HUES64 (cell line): ENCODE measurements around the gene SLC22A3.

ENCODE experiments used
- H3K27ac ChIP-seq: 2 replicates; pipeline ENCODE4 v1.7.0; 2013; ENCODE audit warnings: low read depth, low read length, inconsistent platforms
- H3K27me3 ChIP-seq: 2 replicates; pipeline ENCODE4 v1.6.1; 2013; ENCODE audit warnings: mild to moderate bottlenecking, low read length; ENCODE audit not compliant: insufficient read depth
- H3K36me3 ChIP-seq: 2 replicates; pipeline ENCODE4 v1.6.1; 2013; ENCODE audit warnings: mild to moderate bottlenecking, low read length; ENCODE audit not compliant: insufficient read depth
- H3K4me1 ChIP-seq: 2 replicates; pipeline ENCODE4 v1.6.1; 2013; ENCODE audit warnings: mild to moderate bottlenecking, low read length, moderate library complexity; ENCODE audit not compliant: insufficient read depth
- H3K4me3 ChIP-seq: 2 replicates; pipeline ENCODE4 v1.5.1; 2013; ENCODE audit warnings: mild to moderate bottlenecking, low read length, moderate library complexity
- H3K9ac ChIP-seq: 2 replicates; pipeline ENCODE4 v1.6.1; 2013; ENCODE audit warnings: mild to moderate bottlenecking, low read depth, low read length
- H3K9me3 ChIP-seq: 2 replicates; pipeline ENCODE4 v1.6.1; 2013; ENCODE audit warnings: low read depth, low read length; ENCODE audit not compliant: insufficient read depth
- WGBS: fragments of 150-250, 120-280 bp; methylation state at CpG from one replicate; pipeline ENCODE4 v1.1.7; 2013; ENCODE audit warnings: missing lambda C conversion rate; 5-methylcytosine and 5-hydroxymethylcytosine counted together

Gene SLC22A3

GRCh38 chr6:160316261-160316660 lies 31.9 kb upstream of the SLC22A3 start:
- Histone ChIP-seq H3K4me3 (no peak overlapping the region), H3K4me1 (no peaks in the 10 kb centered on the region), H3K36me3 (no peaks in the 10 kb centered on the region), H3K27me3 (no peaks in the 10 kb centered on the region), H3K9me3 (peaks cover 21% of the 10 kb centered on the region), H3K27ac (no peak overlapping the region), H3K9ac (no peak overlapping the region)

DNA sequence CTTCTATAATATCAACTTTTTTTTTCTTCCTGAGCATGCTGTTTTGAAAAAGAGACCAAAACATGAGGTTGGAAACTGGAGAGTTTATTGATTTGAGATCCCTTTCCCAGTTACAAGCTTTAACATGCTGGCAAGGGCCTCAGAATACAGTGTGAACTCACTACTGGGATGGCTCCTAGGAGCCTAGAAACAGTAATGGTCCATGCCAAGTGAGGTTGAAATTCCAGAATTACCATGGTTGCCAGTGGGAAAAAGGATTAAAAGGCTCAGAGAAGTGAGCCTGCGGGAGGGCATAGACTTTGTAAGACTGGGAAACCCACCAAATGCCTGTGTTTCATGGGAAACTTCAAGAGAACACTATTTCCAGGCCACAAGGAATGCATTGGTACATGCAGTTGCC lies 28.9 kb upstream of the SLC22A3 start:
- no peaks in the 10 kb centered on the region for H3K4me1 ChIP-seq
- H3K4me3 ChIP-seq: no peak overlapping the region
- H3K27me3 ChIP-seq: no peaks in the 10 kb centered on the region
- 93% methylated on average over 1 of the region's 1 CpG for WGBS
- H3K27ac ChIP-seq: no peak overlapping the region
- H3K36me3 ChIP-seq: no peaks in the 10 kb centered on the region
- H3K9ac ChIP-seq: no peak overlapping the region
- 0 out of 2 replicates have a peak, but pooled peaks cover 4% of the 10 kb centered on the region for H3K9me3 ChIP-seq

GRCh38 chr6:160321729-160322505 lies 26.3 kb upstream of the SLC22A3 start:
- Histone ChIP-seq H3K36me3 (no peaks in the 10 kb centered on the region), H3K9me3 (no peaks in the 10 kb centered on the region), H3K27me3 (no peaks in the 10 kb centered on the region), H3K4me3 (no peak overlapping the region), H3K9ac (no peak overlapping the region), H3K4me1 (no peaks in the 10 kb centered on the region), H3K27ac (no peak overlapping the region)
- WGBS: 89% methylated on average over 5 of the region's 5 CpGs

- no peaks in the 10 kb centered on the region for H3K4me1 ChIP-seq
- H3K27ac ChIP-seq: no peak overlapping the region
- WGBS: 100% methylated on average over 2 of the region's 3 CpGs
- no peak overlapping the region for H3K9ac ChIP-seq
- H3K4me3 ChIP-seq: no peak overlapping the region
- no peaks in the 10 kb centered on the region for H3K27me3 ChIP-seq
- no peaks in the 10 kb centered on the region for H3K36me3 ChIP-seq
- no peaks in the 10 kb centered on the region for H3K9me3 ChIP-seq
These were observed 20.2 kb upstream of the SLC22A3 start for GRCh38 chr6:160327981-160328380.

DNA sequence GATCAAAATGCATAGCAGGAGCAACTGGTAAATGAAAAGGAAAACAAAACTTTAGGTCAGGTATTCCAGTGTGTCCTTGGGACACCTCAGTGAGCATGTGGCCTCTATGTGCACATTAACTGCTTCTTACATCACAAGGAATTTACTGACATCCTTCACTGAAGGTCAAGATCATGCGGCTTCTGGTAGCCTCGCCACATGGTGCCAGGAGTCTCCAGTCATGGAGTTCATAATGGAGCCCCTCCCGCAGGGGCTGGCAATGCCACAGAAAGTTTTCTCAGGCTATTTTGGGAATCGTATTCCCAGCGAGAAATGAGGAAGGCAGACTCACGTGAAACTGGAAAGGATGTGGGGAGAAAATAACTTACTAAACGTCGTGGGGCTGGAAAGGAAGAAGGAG lies 19.7 kb upstream of the SLC22A3 start:
- no peak overlapping the region for H3K27ac ChIP-seq
- no peaks in the 10 kb centered on the region for H3K36me3 ChIP-seq
- no peaks in the 10 kb centered on the region for H3K4me1 ChIP-seq
- no peaks in the 10 kb centered on the region for H3K27me3 ChIP-seq
- no peaks in the 10 kb centered on the region for H3K9me3 ChIP-seq
- 93% methylated on average over 8 of the region's 8 CpGs for WGBS
- H3K9ac ChIP-seq: no peak overlapping the region
- no peak overlapping the region for H3K4me3 ChIP-seq

DNA sequence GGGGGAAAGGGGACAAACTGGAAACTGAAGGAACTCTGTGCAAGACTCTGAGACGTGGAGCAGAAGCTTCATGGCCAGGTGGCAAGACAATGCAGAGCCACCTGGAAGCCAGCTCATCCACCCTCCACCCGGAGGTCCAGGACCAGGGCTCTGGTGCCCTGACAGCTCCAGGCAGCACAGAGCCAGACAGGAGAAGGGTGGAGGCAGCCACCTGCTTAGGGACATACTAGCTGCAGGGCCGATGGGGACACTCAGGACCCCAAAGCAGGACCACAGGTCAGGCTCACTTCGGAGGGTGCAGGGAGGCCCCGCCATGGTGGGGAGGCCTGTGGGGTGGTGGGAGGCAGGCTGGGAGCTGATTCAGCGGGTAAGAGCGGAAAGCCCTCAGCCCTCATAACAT lies 19.0 kb upstream of the SLC22A3 start:
- Histone ChIP-seq H3K9ac (no peak overlapping the region), H3K27me3 (no peaks in the 10 kb centered on the region), H3K9me3 (no peaks in the 10 kb centered on the region), H3K36me3 (no peaks in the 10 kb centered on the region), H3K4me1 (no peaks in the 10 kb centered on the region), H3K27ac (no peak overlapping the region), H3K4me3 (no peak overlapping the region)
- 86% methylated on average over 5 of the region's 7 CpGs for whole genome bisulfite sequencing

- Histone ChIP-seq H3K27me3 (no peaks in the 10 kb centered on the region), H3K4me1 (no peaks in the 10 kb centered on the region)
These were observed 17.6 kb upstream of the SLC22A3 start for GRCh38 chr6:160330619-160331018.

GRCh38 chr6:160331204-160331603 lies 17.0 kb upstream of the SLC22A3 start:
- 75% methylated on average over 4 of the region's 5 CpGs for WGBS
- Histone ChIP-seq H3K27ac (no peak overlapping the region), H3K4me3 (no peak overlapping the region), H3K27me3 (no peaks in the 10 kb centered on the region), H3K36me3 (no peaks in the 10 kb centered on the region), H3K4me1 (no peaks in the 10 kb centered on the region), H3K9ac (no peak overlapping the region), H3K9me3 (no peaks in the 10 kb centered on the region)

More at GRCh38 chr6:160330619-160331018, 17.6 kb upstream of the SLC22A3 start:
- no peaks in the 10 kb centered on the region for H3K36me3 ChIP-seq
- H3K9ac ChIP-seq: no peak overlapping the region
- 88% methylated on average over 5 of the region's 5 CpGs for WGBS
- no peak overlapping the region for H3K4me3 ChIP-seq
- no peak overlapping the region for H3K27ac ChIP-seq
- H3K9me3 ChIP-seq: no peaks in the 10 kb centered on the region

DNA sequence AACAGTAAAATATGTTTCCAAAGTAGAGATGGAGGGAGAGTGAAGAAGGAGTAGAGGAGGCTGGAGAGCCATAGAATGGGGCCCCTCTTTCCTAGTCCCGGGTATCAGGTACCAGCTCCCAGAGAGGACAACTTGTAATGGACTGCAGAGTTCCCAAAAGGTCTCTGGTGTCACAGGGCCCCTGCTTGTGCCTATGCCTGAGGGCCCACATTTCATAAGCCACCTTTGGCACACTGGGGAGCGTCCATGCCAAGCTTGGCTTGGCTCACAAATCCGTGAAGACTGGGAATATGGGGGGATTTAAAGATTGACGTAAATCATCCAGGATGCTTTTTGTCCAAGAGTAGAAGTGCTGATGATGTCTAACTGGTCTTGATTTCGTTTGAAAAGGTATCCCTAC lies 16.4 kb upstream of the SLC22A3 start:
- Histone ChIP-seq H3K27ac (no peak overlapping the region), H3K36me3 (no peaks in the 10 kb centered on the region), H3K9ac (no peak overlapping the region), H3K9me3 (no peaks in the 10 kb centered on the region), H3K27me3 (no peaks in the 10 kb centered on the region), H3K4me1 (no peaks in the 10 kb centered on the region), H3K4me3 (no peak overlapping the region)
- 90% methylated on average over 5 of the region's 5 CpGs for WGBS

DNA sequence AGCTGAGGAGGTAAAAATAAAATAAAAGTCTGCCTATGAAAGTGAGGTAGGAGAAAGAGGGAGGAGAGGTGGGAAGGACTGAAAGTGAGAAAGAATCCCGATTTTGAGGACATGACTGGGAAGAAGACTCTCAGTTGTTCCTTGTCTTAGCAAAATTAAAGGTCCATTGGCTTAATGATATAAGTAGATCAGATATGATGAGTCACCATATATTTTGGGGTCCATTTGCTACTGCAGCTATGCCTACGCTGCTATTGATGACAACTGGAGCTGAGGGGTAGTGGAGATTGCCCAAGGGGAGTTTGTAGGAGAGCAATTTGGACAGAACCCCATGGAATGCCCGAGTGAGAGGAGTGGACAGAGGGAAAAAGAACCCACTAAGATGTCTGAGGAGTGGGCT lies 15.1 kb upstream of the SLC22A3 start:
- no peak overlapping the region for H3K9ac ChIP-seq
- no peaks in the 10 kb centered on the region for H3K36me3 ChIP-seq
- WGBS: 87% methylated on average over 3 of the region's 3 CpGs
- no peaks in the 10 kb centered on the region for H3K9me3 ChIP-seq
- H3K27me3 ChIP-seq: no peaks in the 10 kb centered on the region
- H3K4me3 ChIP-seq: no peak overlapping the region
- H3K27ac ChIP-seq: no peak overlapping the region
- no peaks in the 10 kb centered on the region; the same call in 1 of the 2 replicates for H3K4me1 ChIP-seq

GRCh38 chr6:160333841-160334240 lies 14.3 kb upstream of the SLC22A3 start:
- no peak overlapping the region for H3K4me3 ChIP-seq
- H3K9ac ChIP-seq: no peak overlapping the region
- H3K36me3 ChIP-seq: no peaks in the 10 kb centered on the region
- H3K9me3 ChIP-seq: no peaks in the 10 kb centered on the region
- H3K27ac ChIP-seq: no peak overlapping the region
- no peaks in the 10 kb centered on the region; the same call in 1 of the 2 replicates for H3K4me1 ChIP-seq
- no peaks in the 10 kb centered on the region for H3K27me3 ChIP-seq
- 94% methylated on average over 2 of the region's 2 CpGs for WGBS

GRCh38 chr6:160336200-160336599 lies 12.0 kb upstream of the SLC22A3 start:
- Histone ChIP-seq H3K4me3 (no peak overlapping the region), H3K27me3 (no peaks in the 10 kb centered on the region), H3K36me3 (no peaks in the 10 kb centered on the region), H3K4me1 (no peaks in the 10 kb centered on the region; the same call in 1 of the 2 replicates), H3K27ac (no peak overlapping the region), H3K9me3 (no peaks in the 10 kb centered on the region), H3K9ac (no peak overlapping the region)
- WGBS: 96% methylated on average over 5 of the region's 5 CpGs
